SK-N-SH (cell line): ENCODE results near the gene NELFB.

ENCODE experiments used
- EP300 ChIP-seq, 2 experiments: IDR thresholded peaks; 2 replicates each; pipeline versions ENCODE4 v1.4.0 to v1.6.1; 2012; ENCODE audit warnings: borderline replicate concordance in 1 of 2, low read depth in 1 of 2, low read length in 1 of 2
- TAF1 ChIP-seq: IDR thresholded peaks from 2 replicates; pipeline ENCODE4 v1.6.1; 2012; ENCODE audit warnings: low read depth, mild to moderate bottlenecking, low read length, moderate library complexity, borderline replicate concordance
- YY1 ChIP-seq: IDR thresholded peaks from 2 replicates; pipeline ENCODE4 v1.4.0; 2012; ENCODE audit warnings: low read depth, mild to moderate bottlenecking
- TF ChIP-seq, protein P1 (sequence below): fragments of 200-600 bp; sonication (generic); IDR thresholded peaks from 2 replicates; pipeline ENCODE4 v1.6.1; 2017; ENCODE audit warnings: antibody characterized with exemption, mild to moderate bottlenecking, moderate library complexity

DNA sequence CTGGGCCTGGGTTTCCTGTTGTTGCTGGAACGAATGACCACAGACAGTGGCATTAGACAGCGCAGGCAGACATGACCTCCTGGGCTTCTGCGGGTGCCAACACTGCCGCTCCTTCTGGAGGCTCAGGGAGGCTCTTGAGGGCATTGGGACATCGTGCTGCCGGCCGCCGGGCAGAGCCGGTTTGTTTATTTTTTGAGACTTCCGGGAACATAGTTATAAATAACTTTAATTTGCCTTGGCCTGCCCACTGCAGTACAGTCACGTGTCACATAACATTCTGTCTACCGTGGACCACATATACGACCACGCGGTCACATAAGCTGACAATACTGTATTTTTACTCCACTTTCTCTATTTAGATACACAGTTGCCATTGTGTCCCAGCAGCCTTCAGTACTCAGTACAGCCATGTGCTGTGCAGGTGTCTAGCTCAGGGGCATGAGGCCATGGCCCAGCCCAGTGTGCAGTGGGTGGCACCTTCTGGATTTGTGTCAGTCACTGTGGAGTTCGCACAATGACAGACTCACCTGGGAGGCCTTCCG lies 14.2 kb downstream of the NELFB start:
- TF ChIP-seq, protein P1, sequence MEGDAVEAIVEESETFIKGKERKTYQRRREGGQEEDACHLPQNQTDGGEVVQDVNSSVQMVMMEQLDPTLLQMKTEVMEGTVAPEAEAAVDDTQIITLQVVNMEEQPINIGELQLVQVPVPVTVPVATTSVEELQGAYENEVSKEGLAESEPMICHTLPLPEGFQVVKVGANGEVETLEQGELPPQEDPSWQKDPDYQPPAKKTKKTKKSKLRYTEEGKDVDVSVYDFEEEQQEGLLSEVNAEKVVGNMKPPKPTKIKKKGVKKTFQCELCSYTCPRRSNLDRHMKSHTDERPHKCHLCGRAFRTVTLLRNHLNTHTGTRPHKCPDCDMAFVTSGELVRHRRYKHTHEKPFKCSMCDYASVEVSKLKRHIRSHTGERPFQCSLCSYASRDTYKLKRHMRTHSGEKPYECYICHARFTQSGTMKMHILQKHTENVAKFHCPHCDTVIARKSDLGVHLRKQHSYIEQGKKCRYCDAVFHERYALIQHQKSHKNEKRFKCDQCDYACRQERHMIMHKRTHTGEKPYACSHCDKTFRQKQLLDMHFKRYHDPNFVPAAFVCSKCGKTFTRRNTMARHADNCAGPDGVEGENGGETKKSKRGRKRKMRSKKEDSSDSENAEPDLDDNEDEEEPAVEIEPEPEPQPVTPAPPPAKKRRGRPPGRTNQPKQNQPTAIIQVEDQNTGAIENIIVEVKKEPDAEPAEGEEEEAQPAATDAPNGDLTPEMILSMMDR, result no peak
- TF ChIP-seq EP300 (IDR thresholded peaks at IDR 0.05; ENCODE audit: borderline replicate concordance in 1 of 2, low read depth in 1 of 2, low read length in 1 of 2) (no peak), YY1 (no peak), TAF1 (no peak)
